ENCODE data around the gene CLINT1. TPM values are rescaled to one million over a fixed set of nuclear protein-coding genes. Genes with fewer than 3 reads are reported as not detected.
A peak's percentile ranks its signal among the peaks of the same experiment; 100 is the strongest.

CLINT1 gene
- total and polyA plus RNA-seq, 2 of the 4 experiments (the other 2 are of a cell fraction): 144 to 146 TPM

DNA sequence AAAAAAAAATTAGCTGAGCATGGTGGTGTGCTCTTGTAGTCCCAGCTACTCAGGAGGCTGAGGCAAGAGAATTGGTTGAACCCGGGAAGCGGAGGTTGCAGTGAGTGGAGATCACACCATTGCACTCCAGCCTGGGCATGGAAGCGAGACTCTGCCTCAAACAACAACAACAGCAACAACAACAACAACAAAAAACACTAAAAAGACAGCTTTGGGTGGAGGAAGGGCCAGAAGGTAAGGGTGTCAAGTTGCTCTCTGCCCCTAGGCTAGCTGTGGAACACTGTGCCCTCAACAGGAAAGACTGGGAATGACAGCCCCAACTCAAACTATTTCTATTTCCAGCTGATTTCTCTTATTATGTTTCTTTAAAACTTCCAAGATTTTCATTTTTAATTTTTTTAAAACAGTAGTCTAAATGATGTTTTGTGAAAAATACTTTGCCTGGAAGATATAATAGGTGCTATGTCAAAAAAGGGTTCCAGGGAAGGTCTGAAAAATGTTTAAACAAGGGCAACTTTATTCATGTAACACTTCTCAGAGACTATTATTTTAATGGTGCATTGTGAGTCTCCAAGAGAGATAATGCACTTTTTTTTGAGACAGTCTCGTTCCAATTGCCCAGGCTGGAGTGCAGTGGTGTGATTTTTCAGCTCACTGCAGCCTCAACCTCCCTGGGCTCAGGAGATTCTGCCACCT lies 29.9 kb downstream of the CLINT1 start:
- DNase-seq (no peak), ATAC-seq (ENCODE audit: low read depth) (no peak)
- Histone ChIP-seq H3K56ac (ENCODE audit: extremely low read depth, insufficient read depth, low read length) (no peak overlapping the region), H3K4me3 (ENCODE audit: insufficient read depth, low read depth, low read length) (no peak overlapping the region), H3K4me1 (ENCODE audit: control insufficient read depth, insufficient read depth, low read length) (peaks cover 7% of the 10 kb centered on the region), H2BK20ac (ENCODE audit: low read depth, low read length) (no peak overlapping the region), H2BK120ac (ENCODE audit: low read depth, low read length) (no peak overlapping the region), H3K9me1 (ENCODE audit: insufficient read depth, low read length) (peaks cover 9% of the 10 kb centered on the region), H3K27ac (ENCODE audit: insufficient read depth, low read length) (no peak overlapping the region), H2BK5ac (ENCODE audit: low read depth, low read length, poor library complexity, severe bottlenecking) (no peak overlapping the region), H4K8ac (ENCODE audit: low read depth in 2 of 2, low read length in 2 of 2) (no peak overlapping the region), H3K9ac (ENCODE audit: low read depth, low read length) (no peak overlapping the region), H3K14ac (replicated peaks; ENCODE audit: low read depth, low read length) (no peak overlapping the region), H3K79me1 (ENCODE audit: low read depth in 1 of 2, low read length in 2 of 2) (peaks cover 19 to 57% of the 10 kb centered on the region in 2 experiments), H2BK15ac (ENCODE audit: low read depth, low read length) (no peak overlapping the region), H3K27me3 (ENCODE audit: control insufficient read depth, insufficient read depth, low read length) (no peaks in the 10 kb centered on the region), H3K4me2 (ENCODE audit: low read depth, low read length) (no peak overlapping the region), H3K18ac (ENCODE audit: low read depth, low read length) (no peak overlapping the region), H4K91ac (ENCODE audit: insufficient read depth, low read depth, low read length) (no peak overlapping the region), H3K36me3 (ENCODE audit: control insufficient read depth, insufficient read depth, low read length) (peaks cover 5% of the 10 kb centered on the region; the same call in 1 of the 2 replicates), H4K20me1 (ENCODE audit: insufficient read depth, low read length) (peaks cover 55% of the 10 kb centered on the region), H2AFZ (replicated peaks; ENCODE audit: low read length, poor library complexity) (no peak overlapping the region), H4K5ac (ENCODE audit: low read depth, low read length) (no peak overlapping the region), H2AK9ac (replicated peaks; ENCODE audit: low read depth, low read length, poor library complexity) (no peak overlapping the region), H3K9me3 (ENCODE audit: control insufficient read depth, insufficient read depth, low read length) (no peaks in the 10 kb centered on the region), H3K23ac (ENCODE audit: low read depth, low read length) (no peak overlapping the region), H2AK5ac (ENCODE audit: low read depth, low read length) (no peak overlapping the region), H3K4ac (ENCODE audit: low read depth, low read length) (no peak overlapping the region)
- ChIA-PET POLR2A (ENCODE audit: unreplicated experiment) (interaction anchor here (0.6 kb wide), 1 partner anchor 87 kb away, joined by 3 read pairs; no protein-coding TSS in a partner anchor), CTCF (interaction anchor here (0.9 to 1.4 kb wide), 3 partner anchors 12 to 120 kb away, joined by 3 to 7 read pairs (median 6); no protein-coding TSS in a partner anchor)
- BruUV-seq (replicated peaks): no TSS peak
- intact Hi-C loops (cut with micrococcal nuclease): loop anchor here (10.0 kb wide), 1 partner anchor 1276 kb away; no protein-coding TSS in a partner anchor
- TF ChIP-seq NFE2L2 (IDR thresholded peaks at IDR 0.05; ENCODE audit: low read depth, low read length) (no peak), MAZ (IDR thresholded peaks at IDR 0.05; ENCODE audit: borderline replicate concordance, low read depth, low read length) (no peak)
- TF ChIP-seq, protein P1, sequence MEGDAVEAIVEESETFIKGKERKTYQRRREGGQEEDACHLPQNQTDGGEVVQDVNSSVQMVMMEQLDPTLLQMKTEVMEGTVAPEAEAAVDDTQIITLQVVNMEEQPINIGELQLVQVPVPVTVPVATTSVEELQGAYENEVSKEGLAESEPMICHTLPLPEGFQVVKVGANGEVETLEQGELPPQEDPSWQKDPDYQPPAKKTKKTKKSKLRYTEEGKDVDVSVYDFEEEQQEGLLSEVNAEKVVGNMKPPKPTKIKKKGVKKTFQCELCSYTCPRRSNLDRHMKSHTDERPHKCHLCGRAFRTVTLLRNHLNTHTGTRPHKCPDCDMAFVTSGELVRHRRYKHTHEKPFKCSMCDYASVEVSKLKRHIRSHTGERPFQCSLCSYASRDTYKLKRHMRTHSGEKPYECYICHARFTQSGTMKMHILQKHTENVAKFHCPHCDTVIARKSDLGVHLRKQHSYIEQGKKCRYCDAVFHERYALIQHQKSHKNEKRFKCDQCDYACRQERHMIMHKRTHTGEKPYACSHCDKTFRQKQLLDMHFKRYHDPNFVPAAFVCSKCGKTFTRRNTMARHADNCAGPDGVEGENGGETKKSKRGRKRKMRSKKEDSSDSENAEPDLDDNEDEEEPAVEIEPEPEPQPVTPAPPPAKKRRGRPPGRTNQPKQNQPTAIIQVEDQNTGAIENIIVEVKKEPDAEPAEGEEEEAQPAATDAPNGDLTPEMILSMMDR (conservative IDR thresholded peaks at IDR 0.05; ENCODE audit: low read depth, low read length): peak; percentile 33
- WGBS, 2 experiments (ENCODE audit: extremely low coverage in 2 of 2, insufficient read length in 1 of 2): no CpG with 5 or more reads among the region's 4 CpGs
- dilution Hi-C loops (cut with HindIII; ENCODE audit: low sequenced_read_pairs, unreplicated experiment): no loop called here
- in situ Hi-C loops (cut with MboI; ENCODE audit: low sequenced_read_pairs): no loop called here

All from IMR-90 (cell line).